Measurements from ENCODE around the gene TRPC6. TPM values are rescaled to one million over a fixed set of nuclear protein-coding genes. Genes with fewer than 3 reads are reported as not detected.

The TRPC6 gene
- total RNA-seq, 1 donor from 2014 or later = not detected

DNA sequence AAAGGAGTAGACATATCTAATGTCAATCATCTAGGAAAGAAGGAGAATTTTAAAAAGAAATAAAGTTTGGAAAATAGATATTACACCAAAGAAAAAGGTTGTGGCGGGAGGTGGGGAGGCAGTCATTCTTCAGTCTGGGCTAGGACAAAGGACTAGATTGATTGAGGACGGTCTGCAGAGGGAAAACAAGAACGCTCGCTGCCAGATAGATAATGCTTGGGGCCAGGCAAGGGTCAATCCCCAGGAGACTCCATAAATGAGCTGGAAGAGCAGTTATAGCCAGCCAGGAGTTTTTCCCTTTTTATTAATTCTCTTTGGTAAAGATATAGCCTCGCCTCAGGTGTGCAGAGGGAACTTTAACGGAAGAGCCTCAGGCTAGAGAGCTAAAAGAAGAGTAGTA is 6.3 kb downstream of the TRPC6 start:
- H3K27me3 ChIP-seq (ENCODE audit: control insufficient read depth, insufficient read depth, low read length) = peaks cover 5% of the 10 kb centered on the region
- TF ChIP-seq, protein P1, sequence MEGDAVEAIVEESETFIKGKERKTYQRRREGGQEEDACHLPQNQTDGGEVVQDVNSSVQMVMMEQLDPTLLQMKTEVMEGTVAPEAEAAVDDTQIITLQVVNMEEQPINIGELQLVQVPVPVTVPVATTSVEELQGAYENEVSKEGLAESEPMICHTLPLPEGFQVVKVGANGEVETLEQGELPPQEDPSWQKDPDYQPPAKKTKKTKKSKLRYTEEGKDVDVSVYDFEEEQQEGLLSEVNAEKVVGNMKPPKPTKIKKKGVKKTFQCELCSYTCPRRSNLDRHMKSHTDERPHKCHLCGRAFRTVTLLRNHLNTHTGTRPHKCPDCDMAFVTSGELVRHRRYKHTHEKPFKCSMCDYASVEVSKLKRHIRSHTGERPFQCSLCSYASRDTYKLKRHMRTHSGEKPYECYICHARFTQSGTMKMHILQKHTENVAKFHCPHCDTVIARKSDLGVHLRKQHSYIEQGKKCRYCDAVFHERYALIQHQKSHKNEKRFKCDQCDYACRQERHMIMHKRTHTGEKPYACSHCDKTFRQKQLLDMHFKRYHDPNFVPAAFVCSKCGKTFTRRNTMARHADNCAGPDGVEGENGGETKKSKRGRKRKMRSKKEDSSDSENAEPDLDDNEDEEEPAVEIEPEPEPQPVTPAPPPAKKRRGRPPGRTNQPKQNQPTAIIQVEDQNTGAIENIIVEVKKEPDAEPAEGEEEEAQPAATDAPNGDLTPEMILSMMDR (IDR thresholded peaks at IDR 0.05; ENCODE audit: insufficient read depth, low read length, poor library complexity, severe bottlenecking) = no peak
- H3K4me3 ChIP-seq (ENCODE audit: low read depth, low read length) = no peak overlapping the region
- DNase-seq (ENCODE audit: low read depth) = no peak
- H3K36me3 ChIP-seq (ENCODE audit: control insufficient read depth, insufficient read depth, low read length) = no peaks in the 10 kb centered on the region

DNA sequence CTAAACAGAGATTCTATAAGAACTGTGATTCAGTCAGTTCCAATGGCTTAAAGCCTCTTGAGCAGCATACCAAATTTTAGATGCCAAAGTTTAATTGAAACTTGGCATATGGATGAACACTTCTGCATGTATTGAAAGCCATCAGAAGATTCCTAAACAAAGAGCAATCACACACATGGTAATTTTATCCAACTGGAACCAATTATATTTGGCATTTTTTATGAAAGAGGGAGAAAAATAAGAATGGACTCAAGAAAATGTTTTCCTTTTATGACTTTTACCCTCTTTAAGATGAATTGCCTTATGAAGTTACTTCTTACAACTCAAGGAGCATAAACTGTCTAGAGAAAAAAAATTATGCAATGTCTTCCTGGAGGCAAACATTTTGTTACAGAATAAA is 7.4 kb downstream of the TRPC6 start:
- Histone ChIP-seq H3K27me3 (ENCODE audit: control insufficient read depth, insufficient read depth, low read length) (no peaks in the 10 kb centered on the region), H3K4me3 (ENCODE audit: low read depth, low read length) (no peak overlapping the region), H3K36me3 (ENCODE audit: control insufficient read depth, insufficient read depth, low read length) (no peaks in the 10 kb centered on the region)
- DNase-seq (ENCODE audit: low read depth) = no peak
- TF ChIP-seq, protein P1 (IDR thresholded peaks at IDR 0.05; ENCODE audit: insufficient read depth, low read length, poor library complexity, severe bottlenecking) = no peak

DNA sequence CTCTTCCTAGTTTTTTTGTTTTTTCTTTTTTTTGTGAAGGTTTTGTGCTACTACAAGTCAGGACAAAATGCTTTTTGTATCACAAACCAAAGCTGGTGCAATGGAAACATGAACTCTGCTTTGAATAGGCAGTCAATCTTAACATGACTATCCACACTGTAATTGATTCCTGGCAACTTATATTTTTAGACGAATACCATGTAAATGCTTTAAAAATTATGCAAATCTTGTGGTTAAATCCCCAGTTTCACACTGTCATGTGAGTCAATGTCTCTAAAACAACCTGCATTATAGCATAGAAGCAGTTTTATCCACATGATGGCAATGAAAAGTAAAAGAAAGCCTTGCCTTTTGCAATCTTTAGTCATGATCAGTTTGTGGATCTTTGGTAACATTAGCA is 8.9 kb downstream of the TRPC6 start:
- no peak for DNase-seq (ENCODE audit: low read depth)
- Histone ChIP-seq H3K36me3 (ENCODE audit: control insufficient read depth, insufficient read depth, low read length) (no peaks in the 10 kb centered on the region), H3K4me3 (ENCODE audit: low read depth, low read length) (no peak overlapping the region), H3K27me3 (ENCODE audit: control insufficient read depth, insufficient read depth, low read length) (no peaks in the 10 kb centered on the region)
- TF ChIP-seq, protein P1 (IDR thresholded peaks at IDR 0.05; ENCODE audit: insufficient read depth, low read length, poor library complexity, severe bottlenecking) = no peak

DNA sequence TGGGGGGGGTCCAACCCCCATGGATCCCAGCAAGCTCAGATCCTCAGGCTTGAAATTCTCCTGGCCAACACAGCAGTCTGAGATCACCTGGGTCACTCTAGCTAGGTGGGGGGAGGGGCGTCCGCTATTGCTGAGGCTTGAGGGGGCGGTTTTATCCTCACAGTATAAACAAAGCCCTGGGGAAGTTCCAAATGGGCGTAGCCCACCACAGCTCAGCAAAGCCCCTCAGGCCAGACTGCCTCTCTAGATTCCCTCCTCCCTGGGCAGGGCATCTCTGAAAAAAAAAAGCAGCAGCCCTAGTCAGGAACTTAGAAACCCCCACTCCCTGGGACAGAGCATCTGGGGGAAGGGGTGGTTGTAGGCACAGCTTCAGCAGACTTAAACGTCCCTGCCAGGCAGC is 16.7 kb downstream of the TRPC6 start:
- TF ChIP-seq, protein P1 (IDR thresholded peaks at IDR 0.05; ENCODE audit: insufficient read depth, low read length, poor library complexity, severe bottlenecking) = no peak
- H3K4me3 ChIP-seq (ENCODE audit: low read depth, low read length) = no peak overlapping the region
- no peaks in the 10 kb centered on the region for H3K36me3 ChIP-seq (ENCODE audit: control insufficient read depth, insufficient read depth, low read length)
- DNase-seq (ENCODE audit: low read depth) = no peak
- no peaks in the 10 kb centered on the region for H3K27me3 ChIP-seq (ENCODE audit: control insufficient read depth, insufficient read depth, low read length)

DNA sequence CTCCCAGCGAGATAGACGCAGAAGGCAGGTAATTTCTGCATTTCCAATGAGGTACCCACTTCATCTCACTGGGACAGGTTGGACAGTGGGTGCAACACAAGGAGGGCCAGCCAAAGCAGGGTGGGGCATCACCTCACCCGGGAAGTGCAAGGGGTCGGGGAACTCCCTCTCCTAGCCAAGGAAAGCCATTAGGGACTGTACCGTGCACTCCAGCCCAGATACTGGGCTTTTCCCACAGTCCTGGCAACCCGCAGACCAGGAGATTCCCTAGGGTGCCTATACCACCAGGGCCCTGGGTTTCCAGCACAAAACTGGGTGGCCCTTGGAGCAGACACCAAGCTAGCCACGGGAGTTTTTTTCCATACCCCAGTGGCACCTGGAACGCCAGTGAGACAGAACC is 17.2 kb downstream of the TRPC6 start:
- H3K4me3 ChIP-seq (ENCODE audit: low read depth, low read length) = no peak overlapping the region
- H3K27me3 ChIP-seq (ENCODE audit: control insufficient read depth, insufficient read depth, low read length) = no peaks in the 10 kb centered on the region
- H3K36me3 ChIP-seq (ENCODE audit: control insufficient read depth, insufficient read depth, low read length) = no peaks in the 10 kb centered on the region
- DNase-seq (ENCODE audit: low read depth) = no peak
- TF ChIP-seq, protein P1 (IDR thresholded peaks at IDR 0.05; ENCODE audit: insufficient read depth, low read length, poor library complexity, severe bottlenecking) = no peak

DNA sequence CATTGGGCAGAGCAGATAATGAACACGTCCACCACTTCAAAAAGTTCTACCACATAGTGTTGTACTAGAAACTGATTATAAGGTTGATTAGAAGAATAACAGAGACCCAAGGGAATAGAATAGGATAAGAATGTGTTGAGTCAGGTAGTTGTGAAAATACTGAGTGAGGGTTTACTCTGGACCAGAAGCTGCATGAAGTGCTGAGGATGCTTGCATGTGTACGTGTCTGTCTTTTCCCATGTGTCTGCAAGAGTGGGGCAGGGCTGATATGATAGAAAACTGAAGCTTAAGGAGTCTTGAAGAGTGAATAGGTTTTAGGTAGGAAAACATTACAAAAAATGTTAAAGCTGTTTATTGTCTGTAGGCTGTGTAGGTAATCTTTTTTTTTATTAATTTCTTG is 20.6 kb downstream of the TRPC6 start:
- H3K4me3 ChIP-seq (ENCODE audit: low read depth, low read length) = no peak overlapping the region
- H3K36me3 ChIP-seq (ENCODE audit: control insufficient read depth, insufficient read depth, low read length) = no peaks in the 10 kb centered on the region
- no peak for DNase-seq (ENCODE audit: low read depth)

More for the DNA sequence above, 20.6 kb downstream of the TRPC6 start:
- H3K27me3 ChIP-seq (ENCODE audit: control insufficient read depth, insufficient read depth, low read length) = no peaks in the 10 kb centered on the region
- TF ChIP-seq, protein P1 (IDR thresholded peaks at IDR 0.05; ENCODE audit: insufficient read depth, low read length, poor library complexity, severe bottlenecking) = no peak
